ENCODE measurements around the gene NDUFAF7. TPM values are rescaled to one million over a fixed set of nuclear protein-coding genes. Genes with fewer than 3 reads are reported as not detected.

The NDUFAF7 gene
- total and polyA plus RNA-seq, 4 donors, result 22.4 to 36.5 (median 29.0) TPM

DNA sequence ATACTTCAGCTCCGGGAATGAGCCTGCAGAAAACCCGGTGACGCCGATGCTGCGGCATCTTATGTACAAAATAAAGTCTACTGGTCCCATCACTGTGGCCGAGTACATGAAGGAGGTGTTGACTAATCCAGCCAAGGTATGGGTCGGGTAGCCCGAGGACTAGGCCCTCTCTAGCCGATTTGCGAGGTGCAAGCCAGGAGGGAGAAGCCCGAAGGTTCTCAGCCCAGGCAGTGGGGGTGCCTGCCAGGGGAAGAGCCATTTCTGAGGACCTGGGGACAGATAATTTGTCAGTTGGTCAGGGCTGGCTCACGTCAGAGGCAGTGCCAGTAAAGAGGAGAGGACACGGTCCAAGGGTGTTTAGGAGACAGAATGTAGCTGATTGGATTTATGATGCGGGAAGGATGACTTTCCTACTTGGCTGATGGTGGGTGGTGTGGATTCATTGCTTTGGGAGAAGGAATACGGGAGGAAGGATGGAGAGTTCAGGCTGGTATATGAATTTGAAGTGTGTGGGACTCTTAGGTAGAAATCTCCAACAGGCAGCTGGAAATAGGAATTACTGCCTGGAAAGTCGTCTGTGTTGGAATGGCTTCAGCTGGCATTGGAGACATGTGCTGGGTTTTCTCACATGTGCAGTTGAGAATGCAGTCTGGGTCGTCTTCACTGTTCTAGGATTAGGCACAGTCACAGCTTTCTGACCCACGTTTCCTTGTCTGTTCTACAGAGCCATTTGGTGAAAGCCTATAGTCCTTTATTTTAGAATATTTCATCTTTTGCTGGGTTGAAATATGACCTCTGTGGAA is 874 bp downstream of the NDUFAF7 start:
- Histone ChIP-seq H3K27ac (ENCODE audit: low read depth, low read length) (peak overlapping the region; percentile 96), H3K27me3 (ENCODE audit: control insufficient read depth, insufficient read depth, low read length) (no peaks in the 10 kb centered on the region), H3K9me3 (ENCODE audit: control insufficient read depth, insufficient read depth, low read length) (no peaks in the 10 kb centered on the region), H3K4me3 (ENCODE audit: low read depth, low read length) (peak overlapping the region; percentile 99), H3K4me1 (ENCODE audit: control insufficient read depth, insufficient read depth, low read length) (peaks cover 16% of the 10 kb centered on the region), H3K36me3 (ENCODE audit: control insufficient read depth, insufficient read depth, low read length) (peaks cover 13% of the 10 kb centered on the region)
- 10% methylated on average over 17 of the region's 18 CpGs for WGBS (ENCODE audit: insufficient coverage)
- DNase-seq (ENCODE audit: low read depth in 4 of 6, low spot score in 6 of 6), result peak in 2 of 6 donors; percentile 4 to 18

DNA sequence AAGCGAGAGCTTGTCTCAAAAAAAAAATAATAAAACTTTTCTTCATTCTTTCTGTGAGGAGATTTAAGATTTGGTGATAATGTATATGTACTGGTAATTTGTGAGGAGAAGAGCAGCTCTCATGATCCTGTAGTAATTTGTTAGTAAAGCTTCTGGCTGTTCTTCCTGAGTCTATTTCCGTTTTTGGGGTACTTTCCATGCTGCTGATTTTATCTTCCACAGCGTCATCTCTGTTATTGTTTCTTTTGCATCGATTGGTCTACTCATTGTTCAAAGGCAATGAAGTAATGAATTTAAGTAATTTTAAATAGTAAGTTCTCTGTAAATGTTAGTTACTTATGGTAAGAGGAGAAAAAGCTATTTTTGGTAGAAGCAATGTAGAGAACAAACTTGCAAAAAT is 12.0 kb downstream of the NDUFAF7 start:
- Histone ChIP-seq H3K27me3 (ENCODE audit: control insufficient read depth, insufficient read depth, low read length) (no peaks in the 10 kb centered on the region), H3K9me3 (ENCODE audit: control insufficient read depth, insufficient read depth, low read length) (no peaks in the 10 kb centered on the region), H3K27ac (ENCODE audit: low read depth, low read length) (no peak overlapping the region), H3K4me3 (ENCODE audit: low read depth, low read length) (no peak overlapping the region), H3K4me1 (ENCODE audit: control insufficient read depth, insufficient read depth, low read length) (no peaks in the 10 kb centered on the region), H3K36me3 (ENCODE audit: control insufficient read depth, insufficient read depth, low read length) (peaks cover 18% of the 10 kb centered on the region)
- DNase-seq (ENCODE audit: low read depth in 4 of 6, low spot score in 6 of 6), result no peak
- WGBS (ENCODE audit: insufficient coverage), result 67% methylated on average over 1 of the region's 4 CpGs

GRCh38 chr2:37244017-37244416 is 12.6 kb downstream of the NDUFAF7 start:
- no peak overlapping the region for H3K4me3 ChIP-seq (ENCODE audit: low read depth, low read length)
- H3K27me3 ChIP-seq (ENCODE audit: control insufficient read depth, insufficient read depth, low read length), result no peaks in the 10 kb centered on the region
- H3K9me3 ChIP-seq (ENCODE audit: control insufficient read depth, insufficient read depth, low read length), result no peaks in the 10 kb centered on the region
- DNase-seq (ENCODE audit: low read depth in 4 of 6, low spot score in 6 of 6), result no peak
- no peaks in the 10 kb centered on the region for H3K4me1 ChIP-seq (ENCODE audit: control insufficient read depth, insufficient read depth, low read length)
- 100% methylated on average over 1 of the region's 4 CpGs for WGBS (ENCODE audit: insufficient coverage)
- H3K27ac ChIP-seq (ENCODE audit: low read depth, low read length), result no peak overlapping the region
- H3K36me3 ChIP-seq (ENCODE audit: control insufficient read depth, insufficient read depth, low read length), result peaks cover 19% of the 10 kb centered on the region

DNA sequence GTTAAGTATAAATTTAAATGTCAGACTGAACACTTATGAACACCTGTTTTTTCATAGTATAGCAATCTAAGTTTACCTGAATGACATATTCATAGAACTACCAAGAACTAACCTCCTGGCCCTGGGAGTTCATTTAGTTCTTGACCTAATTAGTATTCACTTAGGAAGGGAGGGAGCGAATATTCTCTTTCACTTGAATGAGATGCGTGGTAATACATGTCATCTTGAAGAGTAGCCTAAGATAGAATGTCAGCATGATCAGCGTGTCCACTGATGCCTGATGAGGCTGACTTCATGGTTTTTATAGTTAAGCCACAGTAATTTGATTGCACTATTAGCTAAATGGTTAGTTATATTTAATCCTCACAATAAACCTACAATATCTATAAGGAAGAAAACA is 13.3 kb downstream of the NDUFAF7 start:
- H3K4me1 ChIP-seq (ENCODE audit: control insufficient read depth, insufficient read depth, low read length), result no peaks in the 10 kb centered on the region
- peaks cover 16% of the 10 kb centered on the region for H3K36me3 ChIP-seq (ENCODE audit: control insufficient read depth, insufficient read depth, low read length)
- H3K4me3 ChIP-seq (ENCODE audit: low read depth, low read length), result no peak overlapping the region
- WGBS (ENCODE audit: insufficient coverage), result 100% methylated on average over 1 of the region's 3 CpGs
- H3K27me3 ChIP-seq (ENCODE audit: control insufficient read depth, insufficient read depth, low read length), result no peaks in the 10 kb centered on the region
- no peak for DNase-seq (ENCODE audit: low read depth in 4 of 6, low spot score in 6 of 6)
- H3K9me3 ChIP-seq (ENCODE audit: control insufficient read depth, insufficient read depth, low read length), result no peaks in the 10 kb centered on the region
- no peak overlapping the region for H3K27ac ChIP-seq (ENCODE audit: low read depth, low read length)

DNA sequence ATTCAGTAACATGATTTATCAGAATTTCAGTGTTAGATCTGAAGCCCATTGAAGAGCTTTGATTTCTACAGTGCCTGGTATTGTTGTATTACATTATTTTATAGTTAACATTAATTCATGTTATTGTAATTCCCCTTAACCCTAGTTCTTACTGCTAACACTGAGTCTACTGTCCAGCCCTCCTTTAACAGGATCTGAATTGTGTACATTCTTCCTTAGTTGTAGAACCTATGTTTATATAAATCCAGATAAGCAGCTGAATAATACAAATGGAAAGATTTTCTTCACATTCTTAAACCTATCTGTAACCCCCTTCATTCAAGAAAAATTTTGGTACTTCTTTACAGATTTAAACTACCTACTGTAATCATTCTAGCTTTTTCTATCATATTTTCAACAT is 14.7 kb downstream of the NDUFAF7 start:
- DNase-seq (ENCODE audit: low read depth in 4 of 6, low spot score in 6 of 6), result no peak
- Histone ChIP-seq H3K27ac (ENCODE audit: low read depth, low read length) (no peak overlapping the region), H3K9me3 (ENCODE audit: control insufficient read depth, insufficient read depth, low read length) (no peaks in the 10 kb centered on the region), H3K4me3 (ENCODE audit: low read depth, low read length) (no peak overlapping the region), H3K36me3 (ENCODE audit: control insufficient read depth, insufficient read depth, low read length) (peaks cover 16% of the 10 kb centered on the region), H3K27me3 (ENCODE audit: control insufficient read depth, insufficient read depth, low read length) (no peaks in the 10 kb centered on the region), H3K4me1 (ENCODE audit: control insufficient read depth, insufficient read depth, low read length) (no peaks in the 10 kb centered on the region)

DNA sequence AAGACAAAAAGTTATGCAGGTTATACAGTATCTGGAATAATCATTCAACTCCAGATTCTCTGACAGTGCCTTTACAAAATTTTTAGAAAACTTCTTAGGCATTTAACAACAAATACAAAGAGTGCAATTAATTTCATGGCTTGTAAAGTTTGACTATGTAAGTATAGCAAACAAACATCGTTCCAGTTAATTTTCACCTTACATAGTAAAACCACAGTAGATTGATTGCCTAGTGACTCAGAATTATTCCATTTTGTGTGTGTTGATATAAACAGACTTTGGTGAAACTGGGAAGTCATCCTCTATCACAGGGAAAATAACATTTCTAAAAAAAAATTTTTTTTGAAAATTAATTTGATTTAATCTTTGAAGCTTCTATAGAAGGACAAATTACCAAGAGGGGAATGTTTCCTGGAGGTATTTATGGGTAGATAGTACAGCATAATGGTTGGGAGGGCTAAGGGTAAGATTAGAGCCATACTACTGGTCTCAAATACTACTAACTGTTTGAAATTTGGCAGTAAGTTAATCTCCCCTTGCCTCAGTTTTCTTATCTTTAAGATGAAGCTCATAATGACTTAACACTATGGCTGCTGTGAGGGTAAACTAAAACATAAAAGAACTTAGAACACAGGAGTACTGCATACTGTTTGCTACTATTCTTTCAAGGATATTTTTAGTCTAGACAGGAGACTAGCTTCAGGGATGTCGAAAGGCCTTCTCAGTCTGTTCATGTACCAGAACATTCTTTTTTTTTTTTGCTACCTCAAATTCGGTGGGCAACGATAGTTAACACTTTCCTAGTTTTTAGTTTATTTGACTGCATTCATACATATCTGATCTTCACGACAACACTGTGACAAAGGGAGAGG is 19.6 kb downstream of the NDUFAF7 start:
- Histone ChIP-seq H3K36me3 (ENCODE audit: control insufficient read depth, insufficient read depth, low read length) (peaks cover 10% of the 10 kb centered on the region), H3K27me3 (ENCODE audit: control insufficient read depth, insufficient read depth, low read length) (no peaks in the 10 kb centered on the region), H3K27ac (ENCODE audit: low read depth, low read length) (no peak overlapping the region), H3K4me3 (ENCODE audit: low read depth, low read length) (no peak overlapping the region), H3K9me3 (ENCODE audit: control insufficient read depth, insufficient read depth, low read length) (no peaks in the 10 kb centered on the region), H3K4me1 (ENCODE audit: control insufficient read depth, insufficient read depth, low read length) (no peaks in the 10 kb centered on the region)
- WGBS (ENCODE audit: insufficient coverage), result no CpG with 5 or more reads among the region's 5 CpGs
- no peak for DNase-seq (ENCODE audit: low read depth in 4 of 6, low spot score in 6 of 6)

GRCh38 chr2:37262522-37262921 is 31.1 kb downstream of the NDUFAF7 start:
- no peak overlapping the region for H3K4me3 ChIP-seq (ENCODE audit: low read depth, low read length)
- H3K27me3 ChIP-seq (ENCODE audit: control insufficient read depth, insufficient read depth, low read length), result no peaks in the 10 kb centered on the region
- no peaks in the 10 kb centered on the region for H3K4me1 ChIP-seq (ENCODE audit: control insufficient read depth, insufficient read depth, low read length)
- H3K27ac ChIP-seq (ENCODE audit: low read depth, low read length), result no peak overlapping the region
- DNase-seq (ENCODE audit: low read depth in 4 of 6, low spot score in 6 of 6), result no peak
- no CpG with 5 or more reads among the region's 2 CpGs for WGBS (ENCODE audit: insufficient coverage)
- H3K9me3 ChIP-seq (ENCODE audit: control insufficient read depth, insufficient read depth, low read length), result no peaks in the 10 kb centered on the region
- peaks cover 6% of the 10 kb centered on the region for H3K36me3 ChIP-seq (ENCODE audit: control insufficient read depth, insufficient read depth, low read length)

DNA sequence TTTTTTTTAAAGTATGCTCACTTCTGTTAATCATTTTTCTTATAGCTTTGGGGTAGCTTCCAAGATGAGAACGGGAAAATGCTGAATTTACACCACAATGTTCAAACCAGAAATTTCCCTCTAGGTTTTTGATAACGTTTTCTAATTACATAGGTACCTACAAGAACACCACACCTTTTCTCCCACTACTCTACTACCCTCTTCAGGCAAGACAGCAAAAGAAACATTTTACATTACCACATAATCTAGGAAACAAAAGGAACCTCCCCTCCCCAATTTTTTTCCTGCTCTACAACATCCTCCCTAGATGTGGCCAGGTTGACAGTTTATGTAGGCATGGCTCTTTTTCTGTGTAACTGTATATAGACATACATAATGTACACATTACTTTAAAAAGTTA is 32.4 kb downstream of the NDUFAF7 start:
- 71% methylated on average over 2 of the region's 2 CpGs for WGBS (ENCODE audit: insufficient coverage)
- Histone ChIP-seq H3K36me3 (ENCODE audit: control insufficient read depth, insufficient read depth, low read length) (peaks cover 9% of the 10 kb centered on the region), H3K27ac (ENCODE audit: low read depth, low read length) (no peak overlapping the region)

GRCh38 chr2:37267685-37268084 is 36.2 kb downstream of the NDUFAF7 start:
- Histone ChIP-seq H3K4me3 (ENCODE audit: low read depth, low read length) (no peak overlapping the region), H3K27ac (ENCODE audit: low read depth, low read length) (no peak overlapping the region), H3K9me3 (ENCODE audit: control insufficient read depth, insufficient read depth, low read length) (no peaks in the 10 kb centered on the region), H3K4me1 (ENCODE audit: control insufficient read depth, insufficient read depth, low read length) (no peaks in the 10 kb centered on the region), H3K36me3 (ENCODE audit: control insufficient read depth, insufficient read depth, low read length) (peaks cover 7% of the 10 kb centered on the region), H3K27me3 (ENCODE audit: control insufficient read depth, insufficient read depth, low read length) (no peaks in the 10 kb centered on the region)
- DNase-seq (ENCODE audit: low read depth in 4 of 6, low spot score in 6 of 6), result no peak

More for the DNA sequence above, 32.4 kb downstream of the NDUFAF7 start:
- H3K27me3 ChIP-seq (ENCODE audit: control insufficient read depth, insufficient read depth, low read length), result no peaks in the 10 kb centered on the region
- no peaks in the 10 kb centered on the region for H3K4me1 ChIP-seq (ENCODE audit: control insufficient read depth, insufficient read depth, low read length)
- no peaks in the 10 kb centered on the region for H3K9me3 ChIP-seq (ENCODE audit: control insufficient read depth, insufficient read depth, low read length)
- H3K4me3 ChIP-seq (ENCODE audit: low read depth, low read length), result no peak overlapping the region
- no peak for DNase-seq (ENCODE audit: low read depth in 4 of 6, low spot score in 6 of 6)

DNA sequence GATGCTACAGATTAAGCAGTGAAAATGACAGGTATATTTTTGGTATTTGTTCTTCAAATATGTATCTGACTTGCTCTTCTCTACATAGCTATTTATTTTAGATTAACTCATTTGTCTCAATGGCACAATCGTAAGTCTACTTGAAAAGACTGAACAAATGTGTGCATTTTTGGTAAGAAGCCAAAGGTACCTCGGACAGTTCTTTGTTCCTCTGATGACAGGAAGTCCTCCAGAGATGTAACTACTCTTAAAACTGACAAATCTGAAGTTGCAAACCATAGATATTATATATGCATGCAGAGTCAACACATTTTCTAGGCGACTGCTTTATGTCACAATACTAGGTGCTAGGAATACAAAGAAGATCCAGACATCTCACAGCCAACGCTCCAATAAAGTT is 36.7 kb downstream of the NDUFAF7 start:
- no peak overlapping the region for H3K27ac ChIP-seq (ENCODE audit: low read depth, low read length)
- no peak for DNase-seq (ENCODE audit: low read depth in 4 of 6, low spot score in 6 of 6)
- WGBS (ENCODE audit: insufficient coverage), result no CpG with 5 or more reads among the region's 4 CpGs
- H3K4me3 ChIP-seq (ENCODE audit: low read depth, low read length), result no peak overlapping the region
- peaks cover 9% of the 10 kb centered on the region for H3K36me3 ChIP-seq (ENCODE audit: control insufficient read depth, insufficient read depth, low read length)
- no peaks in the 10 kb centered on the region for H3K27me3 ChIP-seq (ENCODE audit: control insufficient read depth, insufficient read depth, low read length)
- no peaks in the 10 kb centered on the region for H3K9me3 ChIP-seq (ENCODE audit: control insufficient read depth, insufficient read depth, low read length)
- no peaks in the 10 kb centered on the region for H3K4me1 ChIP-seq (ENCODE audit: control insufficient read depth, insufficient read depth, low read length)
